Mesodermal cell (in vitro differentiated cells): ENCODE results near the gene ADIG.

Source experiments
- H3K27ac ChIP-seq: 2 replicates; pipeline ENCODE4 v1.7.0; 2013; ENCODE audit warnings: mild to moderate bottlenecking, low read depth, low read length, moderate library complexity; ENCODE audit not compliant: severe bottlenecking
- H3K36me3 ChIP-seq: 2 replicates; pipeline ENCODE4 v1.7.1; 2013; ENCODE audit warnings: mild to moderate bottlenecking, low read length, moderate library complexity; ENCODE audit not compliant: control insufficient read depth, insufficient read depth
- H3K4me1 ChIP-seq: one replicate; pipeline ENCODE4 v1.7.1; 2013; ENCODE audit warnings: mild to moderate bottlenecking, low read length; ENCODE audit not compliant: insufficient read depth, control insufficient read depth, poor library complexity, severe bottlenecking
- H3K4me3 ChIP-seq: 2 replicates; pipeline ENCODE4 v1.7.0; 2013; ENCODE audit warnings: low read length, control low read depth, mild to moderate bottlenecking; ENCODE audit not compliant: insufficient read depth, poor library complexity, severe bottlenecking; ENCODE audit errors: extremely low read depth
- H3K9me3 ChIP-seq: 2 replicates; pipeline ENCODE4 v1.7.1; 2013; ENCODE audit warnings: mild to moderate bottlenecking, low read length, moderate library complexity; ENCODE audit not compliant: control insufficient read depth
- WGBS, 2 experiments: methylation state at CpG; one replicate each; pipeline ENCODE4 v1.1.5; 2013; ENCODE audit warnings: missing lambda C conversion rate in 2 of 2; ENCODE audit not compliant: insufficient coverage in 2 of 2; 5-methylcytosine and 5-hydroxymethylcytosine counted together

The ADIG gene

DNA sequence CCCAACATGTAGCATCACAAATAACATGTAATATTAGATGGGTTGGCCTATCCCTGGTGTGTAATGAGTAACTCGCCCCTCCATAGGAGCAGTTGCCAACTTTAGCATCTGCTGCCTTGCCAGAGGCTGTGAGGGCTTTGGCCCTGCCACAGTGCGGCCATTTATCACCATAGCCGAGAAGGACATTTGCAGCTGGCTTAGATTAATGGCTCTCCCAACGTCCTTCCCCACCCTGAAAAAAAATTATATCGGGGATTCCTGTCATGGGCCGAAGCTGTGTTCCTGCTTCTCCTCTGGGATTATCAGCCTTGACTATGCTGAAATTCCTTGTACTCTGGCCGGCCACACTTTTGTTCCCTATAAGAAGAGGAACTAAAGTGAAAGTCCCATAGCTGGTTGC lies 7.6 kb upstream of the ADIG start:
- Histone ChIP-seq H3K9me3 (no peaks in the 10 kb centered on the region), H3K27ac (no peak overlapping the region), H3K4me3 (no peak overlapping the region), H3K36me3 (peaks cover 69% of the 10 kb centered on the region), H3K4me1 (no peaks in the 10 kb centered on the region)
- WGBS, 2 experiments, result 90 to 92% methylated on average over 5 to 6 of the region's 7 CpGs

DNA sequence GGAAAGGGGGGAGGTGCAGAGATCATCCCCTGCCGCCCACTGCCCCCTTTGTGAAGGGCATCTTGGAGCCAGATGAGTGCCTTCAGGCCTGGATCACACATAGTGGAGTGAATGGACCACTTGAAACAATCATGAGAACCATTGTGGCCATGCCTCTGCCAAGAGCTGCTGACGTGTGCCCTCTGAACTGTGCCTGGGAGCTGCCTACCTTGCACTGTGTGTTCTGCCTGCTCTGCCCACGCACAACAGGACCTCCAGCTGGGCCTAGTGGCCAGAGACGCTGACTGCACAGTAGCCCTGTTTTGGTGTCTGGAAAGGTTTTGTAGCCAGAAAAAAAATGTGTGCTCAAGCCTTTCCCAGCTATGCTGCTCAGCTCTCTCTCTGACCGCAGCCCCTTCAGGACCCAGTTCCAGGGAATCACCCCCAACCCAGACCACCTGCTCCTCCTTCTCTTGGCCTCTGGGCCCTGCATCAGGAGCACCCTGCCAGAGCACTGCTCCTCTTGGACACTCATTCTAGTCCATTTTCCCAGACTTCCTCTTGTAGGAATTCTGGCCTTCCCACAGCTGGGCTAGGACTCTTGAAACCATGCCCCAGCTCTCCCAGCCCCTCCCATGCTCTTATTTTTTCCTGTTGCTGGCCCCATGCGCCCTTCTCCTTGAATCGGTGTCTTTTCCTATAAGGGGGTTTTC lies 1.6 kb upstream of the ADIG start:
- peaks cover 20% of the 10 kb centered on the region for H3K4me1 ChIP-seq
- H3K36me3 ChIP-seq, result peaks cover 26% of the 10 kb centered on the region
- H3K27ac ChIP-seq, result no peak overlapping the region
- H3K4me3 ChIP-seq, result no peak overlapping the region
- no peaks in the 10 kb centered on the region for H3K9me3 ChIP-seq
- 88 to 91% methylated on average over 3 to 5 of the region's 7 CpGs for WGBS, 2 experiments

DNA sequence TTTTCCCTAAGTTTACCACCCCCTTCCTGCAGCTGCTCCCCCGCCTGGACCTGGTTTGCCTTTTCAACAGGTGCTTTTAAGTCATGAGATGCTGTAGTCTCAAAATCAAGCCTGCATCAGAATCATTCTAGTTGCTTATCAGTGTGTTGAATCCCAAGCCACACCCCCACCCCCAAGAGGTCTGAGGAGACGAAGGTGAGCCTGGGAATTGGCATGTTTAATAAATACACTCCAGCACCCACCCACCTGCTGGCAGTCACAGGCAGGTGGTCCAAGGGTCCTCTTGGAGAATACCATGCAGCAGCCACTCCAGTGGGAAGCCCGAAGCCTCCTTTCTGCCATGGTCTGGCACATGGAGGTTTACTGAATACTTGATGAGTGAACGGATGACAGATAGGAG lies 1.1 kb upstream of the ADIG start:
- peaks cover 22% of the 10 kb centered on the region for H3K36me3 ChIP-seq
- H3K27ac ChIP-seq, result no peak overlapping the region
- peaks cover 20% of the 10 kb centered on the region for H3K4me1 ChIP-seq
- 100% methylated on average over 1 to 2 of the region's 4 CpGs for WGBS, 2 experiments
- no peak overlapping the region for H3K4me3 ChIP-seq
- no peaks in the 10 kb centered on the region for H3K9me3 ChIP-seq

DNA sequence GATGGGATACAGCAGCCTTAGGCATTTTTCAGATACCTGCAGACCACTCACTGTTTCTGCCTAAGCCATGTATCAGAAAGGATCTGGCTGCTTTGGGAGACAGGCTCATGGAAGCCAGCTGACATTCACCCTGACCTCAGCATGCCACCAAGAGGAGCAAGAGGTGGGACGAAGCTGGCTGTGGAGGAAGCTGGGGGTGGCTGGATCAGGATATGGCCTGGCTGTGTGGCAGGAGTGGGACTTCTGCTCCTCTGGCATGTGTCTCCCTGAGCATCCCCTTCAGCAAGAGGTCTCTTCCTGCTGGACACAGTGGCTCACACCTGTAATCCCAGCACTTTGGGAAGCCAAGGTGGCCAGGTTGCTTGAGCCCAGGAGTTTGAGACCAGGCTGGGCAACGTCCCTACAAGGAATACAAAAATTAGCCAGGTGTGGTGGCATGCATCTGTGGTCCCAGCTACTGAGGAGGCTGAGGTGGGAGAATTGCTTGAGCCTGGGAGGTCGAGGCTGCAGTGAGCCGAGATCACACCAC lies 897 bp downstream of the ADIG start:
- Histone ChIP-seq H3K36me3 (peaks cover 6% of the 10 kb centered on the region), H3K9me3 (no peaks in the 10 kb centered on the region), H3K27ac (no peak overlapping the region), H3K4me3 (no peak overlapping the region), H3K4me1 (peaks cover 20% of the 10 kb centered on the region)
- 91% methylated on average over 3 to 4 of the region's 4 CpGs for WGBS, 2 experiments

DNA sequence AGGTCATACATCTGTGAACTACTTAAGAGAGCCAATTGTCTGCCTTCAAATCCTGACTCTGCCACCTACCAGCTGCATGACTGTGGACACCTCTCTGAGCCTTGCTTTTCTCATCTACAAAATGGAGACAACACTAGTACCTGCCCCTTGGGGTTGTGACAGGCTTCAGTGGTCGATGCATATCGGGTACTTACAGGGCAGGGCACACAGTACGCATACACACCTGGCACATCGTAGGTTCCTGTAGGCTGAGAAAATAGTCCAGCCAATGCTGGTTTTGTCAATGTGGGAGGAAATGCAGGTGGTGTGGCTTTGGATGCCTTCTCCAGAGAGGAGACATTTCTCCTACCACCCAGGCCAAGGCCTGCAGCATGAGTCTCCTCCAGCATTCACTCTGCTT lies 2.3 kb downstream of the ADIG start:
- Histone ChIP-seq H3K4me3 (no peak overlapping the region), H3K27ac (no peak overlapping the region), H3K9me3 (no peaks in the 10 kb centered on the region), H3K4me1 (peaks cover 20% of the 10 kb centered on the region), H3K36me3 (no peaks in the 10 kb centered on the region)
- 94 to 100% methylated on average over 2 to 3 of the region's 4 CpGs for WGBS, 2 experiments

DNA sequence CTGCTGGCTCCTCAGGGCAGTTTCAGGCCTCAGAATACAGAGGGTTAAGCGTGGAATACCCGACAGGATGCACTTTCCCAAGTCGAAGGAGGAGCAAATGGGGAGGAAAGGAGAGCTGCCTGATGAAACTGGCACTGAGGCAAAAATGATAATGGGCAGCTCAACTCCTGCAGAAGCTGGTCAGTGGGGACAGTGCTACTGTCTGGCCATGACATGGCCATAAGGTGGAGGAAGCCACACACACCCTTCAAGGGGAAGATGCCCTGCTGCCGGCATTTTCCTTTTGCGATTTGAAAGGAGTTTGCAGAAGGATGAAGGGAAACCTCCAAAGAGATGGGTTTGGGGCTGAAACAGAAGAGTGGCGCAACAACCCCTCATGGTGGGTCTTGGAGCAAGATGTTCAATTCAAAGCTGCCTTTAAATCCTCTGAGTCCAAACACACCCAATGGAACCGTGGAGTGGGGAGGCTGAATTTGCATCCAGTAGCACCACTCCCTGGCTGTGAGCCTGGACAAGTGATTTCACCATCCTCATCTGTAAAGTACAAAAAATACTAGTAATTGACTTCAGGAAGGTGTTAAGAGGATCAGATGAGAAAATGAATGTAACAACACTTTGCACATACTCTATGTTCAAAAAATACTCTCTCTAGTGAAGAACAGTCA lies 3.2 kb downstream of the ADIG start:
- WGBS, 2 experiments, result 46 to 50% methylated on average over 3 to 5 of the region's 7 CpGs
- H3K4me3 ChIP-seq, result no peak overlapping the region
- H3K4me1 ChIP-seq, result peaks cover 16% of the 10 kb centered on the region
- no peaks in the 10 kb centered on the region for H3K9me3 ChIP-seq
- no peak overlapping the region for H3K27ac ChIP-seq
- no peaks in the 10 kb centered on the region for H3K36me3 ChIP-seq

DNA sequence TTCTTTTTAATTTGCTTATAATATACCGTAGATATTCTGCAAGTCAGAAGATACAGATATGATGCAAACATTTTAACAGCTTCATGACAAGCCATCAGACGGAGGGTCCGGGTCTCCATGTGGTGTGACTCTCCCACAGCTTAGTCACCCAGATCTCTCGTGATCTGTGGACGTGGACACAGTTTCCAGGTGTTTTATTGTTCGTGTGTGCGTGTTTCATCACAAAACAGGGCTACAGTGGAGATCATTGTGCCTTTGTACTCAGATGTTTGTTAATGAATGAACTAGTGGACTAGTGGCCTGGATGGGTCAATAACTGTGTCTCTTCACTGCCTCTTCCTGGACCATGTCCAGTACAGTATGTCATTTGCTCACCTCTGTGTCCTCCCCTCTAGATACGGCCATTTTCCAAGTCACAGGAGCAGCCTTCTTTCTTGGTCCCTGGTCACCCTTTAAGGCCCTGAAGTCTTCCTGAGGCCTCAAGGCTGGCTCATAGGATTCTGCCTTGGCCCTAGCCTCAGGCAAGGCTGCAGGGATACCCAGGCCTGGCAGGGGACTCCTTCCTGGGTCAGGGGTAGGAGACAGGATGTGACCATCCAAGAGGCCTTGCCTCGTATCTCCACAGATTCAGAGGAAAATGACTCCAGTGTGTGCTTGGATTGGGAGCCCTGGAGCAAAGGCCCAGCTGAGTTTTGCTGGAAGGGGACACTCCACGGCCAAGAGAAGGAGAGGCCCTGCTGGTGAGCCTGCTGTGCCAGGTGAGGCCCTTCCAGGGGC lies 4.6 kb downstream of the ADIG start:
- Histone ChIP-seq H3K36me3 (no peaks in the 10 kb centered on the region), H3K4me1 (peaks cover 3% of the 10 kb centered on the region), H3K27ac (no peak overlapping the region), H3K9me3 (no peaks in the 10 kb centered on the region), H3K4me3 (no peak overlapping the region)
- WGBS, 2 experiments, result 87 to 95% methylated on average over 9 of the region's 10 CpGs

DNA sequence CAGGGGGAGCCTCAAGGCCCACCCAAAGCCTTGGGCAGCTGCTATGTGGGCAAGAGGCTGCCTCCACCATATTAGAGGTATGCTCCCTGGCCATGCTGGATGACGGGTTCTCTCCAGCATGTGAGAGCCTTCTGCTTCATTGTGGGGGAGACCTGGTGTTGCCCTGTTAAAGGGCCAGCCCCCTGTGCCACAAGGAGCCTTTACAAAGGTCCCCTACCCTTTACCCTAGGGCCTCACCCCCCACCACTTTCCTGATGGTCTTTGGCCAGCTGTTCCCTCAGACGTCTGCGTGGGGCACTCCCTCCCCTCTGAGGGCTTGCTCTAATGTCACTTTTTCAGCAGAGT lies 5.2 kb downstream of the ADIG start:
- Histone ChIP-seq H3K9me3 (no peaks in the 10 kb centered on the region), H3K27ac (no peak overlapping the region), H3K36me3 (no peaks in the 10 kb centered on the region), H3K4me3 (no peak overlapping the region), H3K4me1 (no peaks in the 10 kb centered on the region)
- WGBS, 2 experiments, result 66 to 78% methylated on average over 2 of the region's 3 CpGs

DNA sequence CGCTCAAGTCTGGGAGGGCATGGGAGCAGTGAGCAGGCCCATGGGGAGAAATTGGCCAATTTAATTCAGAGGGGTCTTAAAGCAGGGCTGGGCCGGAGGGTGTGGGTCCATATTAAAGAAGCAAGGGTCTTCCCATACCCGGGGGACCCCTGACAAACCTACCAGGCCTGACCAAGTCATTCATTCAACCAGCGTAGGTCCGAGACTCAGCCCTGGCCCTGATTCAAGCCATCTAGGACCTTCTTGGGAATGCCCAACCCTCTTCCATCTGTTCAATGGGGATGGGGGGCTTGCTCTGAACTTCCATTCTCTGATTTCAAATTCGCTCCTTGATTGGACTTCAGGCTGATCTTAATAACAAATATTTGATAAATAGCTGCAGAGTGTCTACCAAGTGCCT lies 7.3 kb downstream of the ADIG start:
- Histone ChIP-seq H3K27ac (no peak overlapping the region), H3K9me3 (no peaks in the 10 kb centered on the region), H3K4me3 (no peak overlapping the region), H3K36me3 (no peaks in the 10 kb centered on the region), H3K4me1 (peaks cover 8% of the 10 kb centered on the region)
- WGBS, 2 experiments, result 86 to 100% methylated on average over 4 of the region's 6 CpGs

DNA sequence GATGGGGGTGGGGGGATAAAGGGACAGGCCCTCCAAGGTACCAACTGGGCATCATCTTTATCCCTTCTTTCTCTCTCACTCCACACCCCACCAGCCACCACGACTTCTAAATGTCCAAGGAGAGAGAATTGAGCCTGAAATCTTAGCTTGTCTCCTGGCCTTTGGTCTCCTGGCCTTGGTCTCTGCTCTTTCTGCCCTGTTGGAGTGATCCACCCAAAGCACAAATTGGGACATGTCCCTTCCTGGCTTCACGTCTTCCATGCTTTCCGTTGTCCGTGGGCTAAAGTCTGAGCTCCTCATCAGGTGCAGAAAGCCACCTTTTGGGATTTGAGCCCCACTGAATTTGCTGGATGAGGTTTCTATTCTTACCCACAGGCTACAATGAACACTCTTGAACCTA lies 8.4 kb downstream of the ADIG start:
- no peaks in the 10 kb centered on the region for H3K9me3 ChIP-seq
- no peak overlapping the region for H3K4me3 ChIP-seq
- no peaks in the 10 kb centered on the region for H3K36me3 ChIP-seq
- peaks cover 8% of the 10 kb centered on the region for H3K4me1 ChIP-seq
- WGBS, 2 experiments, result 92 to 93% methylated on average over 4 of the region's 4 CpGs
- H3K27ac ChIP-seq, result no peak overlapping the region
